Measurements from ENCODE around the gene UBXN1. TPM values are rescaled to one million over a fixed set of nuclear protein-coding genes. Genes with fewer than 3 reads are reported as not detected.
A peak's percentile ranks its signal among the peaks of the same experiment; 100 is the strongest.

The UBXN1 gene
- 100 to 1,000 TPM in 11 of 12 donors, not detected in 1; 110 to 172 (median 124) TPM for polyA plus RNA-seq (ENCODE audit: insufficient read length in 12 of 12)
- long read RNA-seq, donor 1, transcript UBXN1-202 (9 exons, 1,153 nt), result major isoform, 59 of 100 reads
- long read RNA-seq, donor 1, transcript UBXN1-216 (5 exons, 739 nt), result minor isoform, 21 of 100 reads
- long read RNA-seq, donor 1, transcript UBXN1-217 (10 exons, 943 nt), result minor isoform, 5 of 100 reads
- long read RNA-seq, donor 1, partial matches to known transcripts, result 14 of 100 reads
- long read RNA-seq, donor 1, other reads (novel, unspliced or antisense), result 0 of 100 reads
- long read RNA-seq, donor 2, transcript UBXN1-217 (10 exons, 943 nt), result minor isoform, 5 of 70 reads
- long read RNA-seq, donor 2, transcript UBXN1-202 (9 exons, 1,153 nt), result major isoform, 51 of 70 reads
- long read RNA-seq, donor 2, transcript UBXN1-216 (5 exons, 739 nt), result minor isoform, 5 of 70 reads
- long read RNA-seq, donor 2, partial matches to known transcripts, result 7 of 70 reads
- long read RNA-seq, donor 2, other reads (novel, unspliced or antisense), result 0 of 70 reads
- long read RNA-seq, donor 3, transcript UBXN1-202 (9 exons, 1,153 nt), result major isoform, 25 of 33 reads
- long read RNA-seq, donor 3, transcript UBXN1-216 (5 exons, 739 nt), result minor isoform, 5 of 33 reads
- long read RNA-seq, donor 3, partial matches to known transcripts, result 0 of 33 reads
- long read RNA-seq, donor 3, other reads (novel, unspliced or antisense), result 0 of 33 reads
- long read RNA-seq, donor 4, transcript UBXN1-202 (9 exons, 1,153 nt), result major isoform, 22 of 28 reads
- long read RNA-seq, donor 4, partial matches to known transcripts, result 0 of 28 reads
- long read RNA-seq, donor 4, other reads (novel, unspliced or antisense), result 0 of 28 reads
- long read RNA-seq, donor 5, result 0 reads
- long read RNA-seq, donor 6, transcript UBXN1-202 (9 exons, 1,153 nt), result major isoform, 30 of 37 reads
- long read RNA-seq, donor 6, partial matches to known transcripts, result 0 of 37 reads
- long read RNA-seq, donor 6, other reads (novel, unspliced or antisense), result 0 of 37 reads
- long read RNA-seq, donor 7, transcript UBXN1-202 (9 exons, 1,153 nt), result major isoform, 23 of 31 reads
- long read RNA-seq, donor 7, transcript UBXN1-216 (5 exons, 739 nt), result minor isoform, 7 of 31 reads
- long read RNA-seq, donor 7, partial matches to known transcripts, result 0 of 31 reads
- long read RNA-seq, donor 7, other reads (novel, unspliced or antisense), result 0 of 31 reads
- long read RNA-seq, donor 8, transcript UBXN1-202 (9 exons, 1,153 nt), result major isoform, 75 of 108 reads
- long read RNA-seq, donor 8, transcript UBXN1-217 (10 exons, 943 nt), result minor isoform, 6 of 108 reads
- long read RNA-seq, donor 8, transcript UBXN1-216 (5 exons, 739 nt), result minor isoform, 18 of 108 reads
- long read RNA-seq, donor 8, partial matches to known transcripts, result 6 of 108 reads
- long read RNA-seq, donor 8, other reads (novel, unspliced or antisense), result 0 of 108 reads
- long read RNA-seq, donor 9, transcript UBXN1-216 (5 exons, 739 nt), result minor isoform, 7 of 38 reads
- long read RNA-seq, donor 9, transcript UBXN1-202 (9 exons, 1,153 nt), result major isoform, 28 of 38 reads
- long read RNA-seq, donor 9, partial matches to known transcripts, result 0 of 38 reads
- long read RNA-seq, donor 9, other reads (novel, unspliced or antisense), result 0 of 38 reads
- long read RNA-seq, donor 10, transcript UBXN1-216 (5 exons, 739 nt), result minor isoform, 12 of 82 reads
- long read RNA-seq, donor 10, transcript UBXN1-202 (9 exons, 1,153 nt), result major isoform, 57 of 82 reads
- long read RNA-seq, donor 10, partial matches to known transcripts, result 5 of 82 reads
- long read RNA-seq, donor 10, other reads (novel, unspliced or antisense), result 0 of 82 reads
- long read RNA-seq, donor 11, transcript UBXN1-202 (9 exons, 1,153 nt), result major isoform, 43 of 77 reads
- long read RNA-seq, donor 11, transcript UBXN1-216 (5 exons, 739 nt), result minor isoform, 20 of 77 reads
- long read RNA-seq, donor 11, partial matches to known transcripts, result 8 of 77 reads
- long read RNA-seq, donor 11, other reads (novel, unspliced or antisense), result 0 of 77 reads

DNA sequence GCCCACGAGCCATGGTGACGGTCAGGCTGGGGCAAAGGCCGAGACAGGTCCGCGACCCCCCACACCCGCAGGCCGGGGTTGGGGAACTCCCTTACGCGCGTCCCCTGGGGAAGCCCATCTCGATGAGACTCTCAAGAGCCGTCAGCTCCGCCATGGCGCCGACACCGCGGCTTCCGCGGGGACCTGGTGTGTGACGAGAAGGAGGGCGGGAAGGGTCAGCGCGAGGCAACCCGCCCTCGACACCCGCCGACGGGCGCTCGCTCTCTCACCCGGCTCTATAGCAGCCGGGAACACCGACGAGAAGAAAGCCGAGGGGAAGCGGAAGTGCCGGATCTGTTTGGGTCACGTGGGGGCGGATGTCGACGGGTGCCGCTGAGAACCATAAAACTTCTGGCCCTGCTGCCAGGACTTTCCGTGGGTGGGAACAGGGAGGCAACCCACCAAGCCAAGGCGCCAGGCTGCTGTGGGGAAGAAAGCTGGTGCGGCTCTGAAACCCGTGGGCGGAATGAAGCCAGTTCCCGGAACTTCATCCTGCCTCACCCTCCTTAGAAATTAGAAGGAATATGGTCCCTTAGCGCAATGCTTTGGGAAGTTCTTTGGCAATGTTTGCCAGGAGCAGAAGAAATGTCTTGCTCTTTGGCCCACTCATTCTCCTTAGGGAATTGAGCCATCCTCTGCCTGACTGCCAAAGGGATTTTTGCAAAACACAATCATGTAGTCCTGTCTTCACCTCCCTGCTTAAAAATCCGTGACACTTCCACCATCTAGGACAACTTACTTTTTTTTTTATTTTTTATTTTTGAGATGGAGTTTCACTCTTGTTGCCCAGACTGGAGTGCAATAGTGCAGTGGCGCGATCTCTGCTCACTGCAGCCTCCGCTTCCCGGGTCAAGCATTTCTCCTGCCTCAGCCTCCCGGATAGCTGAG is at the start of gene UBXN1:
TSS of gene UBXN1 (minus strand) at position 304 of the 927 bp plus-strand sequence. CDS start at position 154, 150 bp downstream.
- DNase-seq, result peak; percentile 94

DNA sequence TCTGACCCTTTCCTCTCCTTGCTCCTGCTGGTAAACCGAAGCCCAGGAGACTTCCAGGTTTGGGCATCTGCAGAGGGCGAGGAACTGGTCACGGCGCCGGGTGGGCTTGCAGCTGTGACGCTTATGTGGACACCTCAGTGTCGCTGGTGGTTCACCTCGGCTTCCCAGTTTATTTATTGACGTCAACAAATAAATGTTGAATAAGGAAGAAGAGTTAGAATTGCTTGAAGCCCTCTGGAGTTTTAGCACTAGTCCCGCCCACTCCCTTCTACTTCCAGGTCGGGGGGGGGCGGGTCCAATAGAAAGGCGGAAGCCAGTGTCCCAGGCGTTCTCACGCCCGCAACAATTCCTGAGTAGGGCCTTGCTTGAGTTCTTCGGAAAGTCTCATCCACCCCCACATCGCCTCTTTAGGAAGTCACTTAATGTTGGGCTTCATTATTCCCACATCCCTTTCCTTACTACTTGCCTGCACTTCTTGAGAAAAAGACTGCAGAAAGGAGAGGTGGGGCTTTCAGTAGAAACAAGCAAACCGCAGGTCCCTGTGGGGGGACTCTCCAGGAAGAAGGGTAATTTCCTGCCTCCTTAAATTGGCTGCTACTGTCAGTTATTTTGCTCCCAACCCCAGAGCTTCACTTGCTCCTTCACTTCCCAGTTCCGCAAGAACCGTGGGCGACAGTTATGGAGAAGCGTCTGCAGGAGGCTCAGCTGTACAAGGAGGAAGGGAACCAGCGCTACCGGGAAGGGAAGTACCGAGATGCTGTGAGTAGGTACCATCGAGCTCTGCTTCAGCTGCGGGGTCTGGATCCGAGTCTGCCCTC is 49.5 kb upstream of the UBXN1 start, which contains the start of gene TTC9C:
TSS of gene TTC9C (plus strand) at position 316 of the 818 bp plus-strand sequence. CDS start at position 679, 363 bp downstream.
- peak; percentile 91 for DNase-seq

DNA sequence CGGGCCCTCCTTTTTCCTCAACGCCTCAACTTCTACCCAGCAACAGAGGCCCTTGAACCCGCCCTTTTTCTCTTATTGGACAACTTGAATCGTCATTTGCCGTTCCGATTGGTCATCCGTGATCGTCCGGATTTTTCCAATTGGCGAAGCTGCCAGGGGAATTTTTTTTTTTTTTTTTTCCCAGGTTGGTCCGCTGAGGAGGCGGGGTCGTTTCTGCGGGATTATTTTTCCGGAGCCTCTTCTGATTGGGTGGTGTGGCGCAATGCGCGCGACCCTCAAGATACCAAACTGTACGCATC is 48.9 kb upstream of the UBXN1 start:
- DNase-seq, result peak; percentile 97

- peak; percentile 100 for DNase-seq
Observed at GRCh38 chr11:62727165-62727871, 48.4 kb upstream of the UBXN1 start, which contains the start of gene HNRNPUL2. Gene HNRNPUL2, minus strand, starts transcription at chr11:62727457. Its CDS starts 301 bp downstream, at chr11:62727156.

GRCh38 chr11:62726915-62727164 is 48.0 kb upstream of the UBXN1 start:
- DNase-seq, result no peak

DNA sequence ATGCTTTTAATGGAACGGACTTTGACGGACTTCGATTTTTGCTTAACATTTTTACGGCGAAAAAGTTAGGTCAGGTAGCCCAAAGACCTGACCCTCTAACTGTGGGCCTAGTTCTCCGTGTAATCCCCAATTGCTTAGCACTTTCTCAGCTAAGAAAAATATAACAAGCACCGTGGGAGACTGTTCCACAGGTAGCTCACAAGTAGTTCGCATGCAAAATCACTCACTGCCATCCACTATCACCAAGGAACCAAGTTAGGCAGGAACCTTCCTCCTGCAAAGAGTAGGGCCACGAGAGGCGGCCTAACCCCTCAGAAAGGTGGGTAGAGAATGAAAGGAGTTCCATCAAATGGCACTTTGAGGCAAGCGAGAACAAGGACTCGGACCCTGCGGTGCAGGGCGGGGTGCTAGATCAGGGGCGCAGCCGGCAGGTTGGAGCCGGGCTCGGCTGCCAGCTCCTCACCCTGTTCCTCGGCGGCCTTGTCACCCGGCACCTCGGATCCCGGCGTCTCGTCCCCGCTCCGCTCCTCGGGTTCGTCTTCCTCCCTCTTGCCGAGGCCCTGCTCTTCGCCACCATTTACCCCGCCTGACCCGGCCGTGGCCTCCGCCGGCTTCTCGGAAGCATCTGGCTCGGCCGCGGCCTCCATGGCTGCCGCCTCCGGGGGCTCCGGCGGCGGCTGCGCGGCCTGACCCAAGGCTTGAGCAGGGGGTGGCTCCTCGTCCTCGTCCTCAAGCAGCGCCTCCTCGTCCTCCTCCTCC is 47.5 kb upstream of the UBXN1 start:
- DNase-seq, result no peak

GRCh38 chr11:62725646-62726045 is 46.8 kb upstream of the UBXN1 start:
- no peak for DNase-seq

GRCh38 chr11:62724171-62724570 is 45.3 kb upstream of the UBXN1 start:
- no peak for DNase-seq

DNA sequence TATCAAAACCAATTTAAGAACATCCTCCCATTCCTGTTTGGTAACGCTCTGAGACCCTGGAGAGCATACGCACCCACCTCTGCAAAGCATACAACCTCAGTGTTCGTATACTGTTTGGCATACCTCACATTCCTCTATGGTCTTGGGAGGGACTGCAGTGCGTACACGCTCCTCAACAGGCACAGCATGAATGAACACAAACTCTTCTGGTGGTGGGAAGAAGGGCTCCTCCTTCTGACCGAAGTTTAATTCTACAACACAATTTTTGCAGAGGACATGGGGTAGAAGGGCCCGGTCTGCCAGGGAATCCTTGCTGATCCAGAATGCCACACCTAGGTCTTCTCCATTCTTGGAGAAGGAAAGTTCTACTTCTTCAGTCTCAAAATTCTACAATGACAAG is 43.1 kb upstream of the UBXN1 start:
- DNase-seq, result no peak

DNA sequence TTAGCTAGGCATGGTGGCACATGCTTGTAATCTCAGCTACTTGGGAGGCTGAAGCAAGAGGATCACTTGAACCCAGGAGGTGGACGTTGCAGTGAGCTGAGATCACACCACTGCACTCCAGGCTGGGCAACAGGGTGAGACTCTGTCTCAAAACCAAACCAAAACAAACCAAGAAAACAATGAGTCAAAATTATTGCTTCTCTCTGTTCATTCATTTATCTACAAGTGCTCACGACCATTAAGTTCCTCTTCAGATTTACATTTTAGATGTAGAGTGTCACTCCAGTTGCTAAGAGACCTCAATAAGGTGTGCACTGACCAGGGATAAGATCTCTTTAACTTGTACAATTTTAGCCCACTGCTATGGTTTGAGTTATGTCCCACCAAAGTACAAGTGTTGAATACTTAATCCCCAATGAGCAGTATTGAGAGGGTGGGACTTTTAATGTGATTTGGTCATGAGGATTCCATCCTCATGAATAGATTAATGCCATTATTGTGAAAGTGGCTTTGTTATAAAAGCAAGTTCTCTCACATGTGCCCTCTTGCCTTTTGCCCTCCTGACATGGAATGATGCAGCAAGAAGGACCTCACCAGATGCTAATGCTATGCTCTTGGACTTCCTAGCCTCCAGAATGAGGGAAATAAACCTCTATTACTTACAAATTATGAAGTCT is 40.6 kb upstream of the UBXN1 start:
- no peak for DNase-seq

- no peak for DNase-seq
Observed at GRCh38 chr11:62716816-62717215, 37.9 kb upstream of the UBXN1 start.

DNA sequence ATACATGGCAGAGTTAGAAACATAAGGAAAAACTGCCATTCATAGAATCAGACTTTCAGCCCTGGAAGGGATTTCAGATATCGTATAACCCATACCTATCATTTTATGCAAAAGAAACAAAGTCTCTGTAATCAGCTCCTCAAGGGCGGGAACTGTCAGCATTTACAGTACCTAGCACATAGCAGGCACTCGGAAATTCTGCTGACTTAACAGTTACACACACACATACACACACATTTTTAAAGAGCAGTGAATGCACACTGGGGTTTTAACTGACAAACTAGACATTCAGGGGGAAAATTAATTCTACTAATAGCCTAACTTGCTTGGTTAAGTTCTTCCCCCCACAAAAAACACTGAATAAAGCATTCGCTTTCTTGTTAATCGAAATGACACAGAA is 37.3 kb upstream of the UBXN1 start:
- DNase-seq, result no peak

- no peak for DNase-seq
Observed at GRCh38 chr11:62715150-62716130, 36.6 kb upstream of the UBXN1 start.

DNA sequence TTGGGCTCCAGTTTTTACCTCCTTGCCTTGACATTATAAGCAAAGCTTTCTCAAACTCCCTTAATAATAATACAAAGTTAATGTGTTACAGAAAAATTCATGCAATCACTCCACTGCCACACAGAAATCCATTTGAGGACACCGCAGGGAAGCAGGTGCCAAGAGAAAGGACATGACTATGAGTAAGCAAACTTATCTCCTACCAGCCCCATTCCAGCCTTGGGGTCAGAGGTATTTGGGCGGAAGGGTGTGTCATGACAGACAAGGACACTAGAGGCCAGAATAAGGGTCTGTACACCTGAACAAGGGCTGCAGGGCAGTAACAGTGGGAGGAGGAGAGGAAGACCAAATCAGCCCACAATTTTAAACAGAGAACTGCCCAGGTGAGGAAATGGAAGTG is 34.5 kb upstream of the UBXN1 start:
- no peak for DNase-seq

- DNase-seq, result no peak
Observed at GRCh38 chr11:62712861-62713260, 34.0 kb upstream of the UBXN1 start.

All from muscle of arm (tissue), 14 donors.